ENCODE data around the gene CDH4. TPM values are rescaled to one million over a fixed set of nuclear protein-coding genes. Genes with fewer than 3 reads are reported as not detected.

The CDH4 gene
- total RNA-seq, 1 experiment from 2014 or later: 5.3 TPM

DNA sequence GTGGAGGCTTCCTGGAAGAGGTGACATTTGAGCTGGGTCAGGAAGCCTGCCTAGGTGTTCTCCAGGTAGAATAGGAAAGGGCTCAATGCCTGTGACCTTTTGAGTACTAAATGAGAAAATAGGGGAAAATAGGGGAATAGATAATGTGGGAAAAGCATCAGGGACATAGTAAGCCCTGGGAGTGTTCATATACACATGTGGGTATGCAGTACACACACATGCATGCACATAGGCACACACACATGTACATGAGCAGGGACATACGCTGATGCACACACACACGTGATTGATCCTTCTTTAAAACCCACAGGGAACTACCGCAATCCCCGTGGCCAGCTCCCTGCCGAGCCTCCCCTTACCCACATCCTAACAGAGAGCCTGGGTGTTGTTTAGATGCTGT lies 351.7 kb downstream of the CDH4 start (continued):
- no peak for TF ChIP-seq ZNF416 (CRISPR knock-in tag; IDR thresholded peaks at IDR 0.05)
- TF ChIP-seq RORB (CRISPR knock-in tag; IDR thresholded peaks at IDR 0.05): no peak
- no peak for TF ChIP-seq ETV6 (CRISPR knock-in tag; IDR thresholded peaks at IDR 0.05)
- TF ChIP-seq ELF4 (CRISPR knock-in tag; IDR thresholded peaks at IDR 0.05; ENCODE audit: low read depth): no peak
- no peak for TF ChIP-seq ZNF263 (CRISPR knock-in tag; IDR thresholded peaks at IDR 0.05; ENCODE audit: low read depth)

DNA sequence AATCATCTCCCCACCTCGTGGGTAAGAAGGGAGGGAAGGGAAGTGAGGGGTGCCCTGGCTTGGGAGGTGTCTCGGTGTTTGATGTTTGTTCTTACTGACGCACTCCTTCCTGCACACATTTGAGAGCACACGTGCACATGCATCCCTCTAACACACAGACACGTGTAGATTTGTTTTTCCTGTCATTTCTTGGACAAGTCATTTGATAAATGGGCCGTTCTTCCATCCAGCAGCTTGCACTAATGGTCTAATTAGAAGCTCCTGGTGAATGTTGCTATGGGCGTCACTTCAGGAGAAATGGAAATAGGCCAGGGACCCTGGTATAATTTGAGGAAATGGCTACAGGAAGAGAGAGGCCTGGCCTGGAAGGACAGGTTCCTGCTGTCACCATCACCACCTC lies 352.5 kb downstream of the CDH4 start:
- Mint-ChIP-seq H3K36me3 (peaks cover 3% of the 10 kb centered on the region), H3K27me3 (ENCODE audit: low read depth) (peaks cover 40% of the 10 kb centered on the region), H3K9me3 (peaks cover 16% of the 10 kb centered on the region), H3K27ac (no peak overlapping the region), H3K4me3 (no peak overlapping the region), H3K4me1 (no peaks in the 10 kb centered on the region)
- ChIA-PET POLR2A (no interaction called here), CTCF (no interaction called here)
- no peak for DNase-seq (ENCODE audit: low spot score)
- no peak for ATAC-seq
- TF ChIP-seq PRRX2 (CRISPR knock-in tag; IDR thresholded peaks at IDR 0.05): no peak
- TF ChIP-seq ZNF416 (CRISPR knock-in tag; IDR thresholded peaks at IDR 0.05): no peak
- no peak for TF ChIP-seq NR1H2 (CRISPR knock-in tag; IDR thresholded peaks at IDR 0.05)
- TF ChIP-seq, protein P1, sequence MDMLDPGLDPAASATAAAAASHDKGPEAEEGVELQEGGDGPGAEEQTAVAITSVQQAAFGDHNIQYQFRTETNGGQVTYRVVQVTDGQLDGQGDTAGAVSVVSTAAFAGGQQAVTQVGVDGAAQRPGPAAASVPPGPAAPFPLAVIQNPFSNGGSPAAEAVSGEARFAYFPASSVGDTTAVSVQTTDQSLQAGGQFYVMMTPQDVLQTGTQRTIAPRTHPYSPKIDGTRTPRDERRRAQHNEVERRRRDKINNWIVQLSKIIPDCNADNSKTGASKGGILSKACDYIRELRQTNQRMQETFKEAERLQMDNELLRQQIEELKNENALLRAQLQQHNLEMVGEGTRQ (CRISPR knock-in tag; IDR thresholded peaks at IDR 0.05): no peak
- TF ChIP-seq RELA (CRISPR knock-in tag; IDR thresholded peaks at IDR 0.05; ENCODE audit: borderline replicate concordance): no peak
- TF ChIP-seq, protein P2, sequence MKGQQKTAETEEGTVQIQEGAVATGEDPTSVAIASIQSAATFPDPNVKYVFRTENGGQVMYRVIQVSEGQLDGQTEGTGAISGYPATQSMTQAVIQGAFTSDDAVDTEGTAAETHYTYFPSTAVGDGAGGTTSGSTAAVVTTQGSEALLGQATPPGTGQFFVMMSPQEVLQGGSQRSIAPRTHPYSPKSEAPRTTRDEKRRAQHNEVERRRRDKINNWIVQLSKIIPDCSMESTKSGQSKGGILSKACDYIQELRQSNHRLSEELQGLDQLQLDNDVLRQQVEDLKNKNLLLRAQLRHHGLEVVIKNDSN (CRISPR knock-in tag; IDR thresholded peaks at IDR 0.05): no peak
- TF ChIP-seq ELF4 (CRISPR knock-in tag; IDR thresholded peaks at IDR 0.05; ENCODE audit: low read depth): no peak
- no peak for TF ChIP-seq ZNF423 (CRISPR knock-in tag; IDR thresholded peaks at IDR 0.05)
- TF ChIP-seq, protein P3, sequence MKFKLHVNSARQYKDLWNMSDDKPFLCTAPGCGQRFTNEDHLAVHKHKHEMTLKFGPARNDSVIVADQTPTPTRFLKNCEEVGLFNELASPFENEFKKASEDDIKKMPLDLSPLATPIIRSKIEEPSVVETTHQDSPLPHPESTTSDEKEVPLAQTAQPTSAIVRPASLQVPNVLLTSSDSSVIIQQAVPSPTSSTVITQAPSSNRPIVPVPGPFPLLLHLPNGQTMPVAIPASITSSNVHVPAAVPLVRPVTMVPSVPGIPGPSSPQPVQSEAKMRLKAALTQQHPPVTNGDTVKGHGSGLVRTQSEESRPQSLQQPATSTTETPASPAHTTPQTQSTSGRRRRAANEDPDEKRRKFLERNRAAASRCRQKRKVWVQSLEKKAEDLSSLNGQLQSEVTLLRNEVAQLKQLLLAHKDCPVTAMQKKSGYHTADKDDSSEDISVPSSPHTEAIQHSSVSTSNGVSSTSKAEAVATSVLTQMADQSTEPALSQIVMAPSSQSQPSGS (CRISPR knock-in tag; IDR thresholded peaks at IDR 0.05; ENCODE audit: borderline replicate concordance, low read depth): no peak
- TF ChIP-seq KAT7 (CRISPR knock-in tag; IDR thresholded peaks at IDR 0.05; ENCODE audit: borderline replicate concordance): no peak

DNA sequence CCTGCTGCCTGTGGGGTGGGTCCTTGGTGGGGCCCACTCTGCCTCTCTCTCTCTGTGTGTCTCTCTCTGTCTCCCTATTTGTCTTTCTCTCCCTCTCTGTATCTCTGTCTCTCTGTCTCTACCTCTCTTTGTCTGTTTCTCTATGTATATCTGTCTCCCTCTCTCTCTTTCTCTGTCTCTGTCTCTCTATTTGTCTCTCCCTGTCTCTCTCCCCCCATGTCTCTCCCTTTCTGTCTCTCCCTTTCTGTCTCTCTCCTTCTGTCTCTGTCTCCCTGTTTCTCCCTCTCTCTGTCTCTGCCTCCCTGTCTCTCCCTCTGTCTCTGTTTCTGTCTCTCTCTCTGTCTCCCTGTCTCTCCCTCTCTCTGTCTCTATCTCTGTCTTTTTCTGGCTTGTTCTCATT lies 353.2 kb downstream of the CDH4 start:
- Mint-ChIP-seq H3K36me3 (peaks cover 3% of the 10 kb centered on the region), H3K4me1 (no peaks in the 10 kb centered on the region), H3K4me3 (no peak overlapping the region), H3K9me3 (peaks cover 20% of the 10 kb centered on the region), H3K27ac (no peak overlapping the region), H3K27me3 (ENCODE audit: low read depth) (peaks cover 48% of the 10 kb centered on the region)
- POLR2A ChIA-PET: no interaction called here
- TF ChIP-seq ZNF138 (CRISPR knock-in tag; conservative IDR thresholded peaks at IDR 0.05): no peak
- TF ChIP-seq NFATC4 (CRISPR knock-in tag; IDR thresholded peaks at IDR 0.05): no peak
- no peak for TF ChIP-seq CREM (CRISPR knock-in tag; IDR thresholded peaks at IDR 0.05)
- no peak for TF ChIP-seq CREB1 (CRISPR knock-in tag; IDR thresholded peaks at IDR 0.05)
- ATAC-seq (no peak), DNase-seq (ENCODE audit: low spot score) (no peak)
- CTCF ChIA-PET: no interaction called here

DNA sequence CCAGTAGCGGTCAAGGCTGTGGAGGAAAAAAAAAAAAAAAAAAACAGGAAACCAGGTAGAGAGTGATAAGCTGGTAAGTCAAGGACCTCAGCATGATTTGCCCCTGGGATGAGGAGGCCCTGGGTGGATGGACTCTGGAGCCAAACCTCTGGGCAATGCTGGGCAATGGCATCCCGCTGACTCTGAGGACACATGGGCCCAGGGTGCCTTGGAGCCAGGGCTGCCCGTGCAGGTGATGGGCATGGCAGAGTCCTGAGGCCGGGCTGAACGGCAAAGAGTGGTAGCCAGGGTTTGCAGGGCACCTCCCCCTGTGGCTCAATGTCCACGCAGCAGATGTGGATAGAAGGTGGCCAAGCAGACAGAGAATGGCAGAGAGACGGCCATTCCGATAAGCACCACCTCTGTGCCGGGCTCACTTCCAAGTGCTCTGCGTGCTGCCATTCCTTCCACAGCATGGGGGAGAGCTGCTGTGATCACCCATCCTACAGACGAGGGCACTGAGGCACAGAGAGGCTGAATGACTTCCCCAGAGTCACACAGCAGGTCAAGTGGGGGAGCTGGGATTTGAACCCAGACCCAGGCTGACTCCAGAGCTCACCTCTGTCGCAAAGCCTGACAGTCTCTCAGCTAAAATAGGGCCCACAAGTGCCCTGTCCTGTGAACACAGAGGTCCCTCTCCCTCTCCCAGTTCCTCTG lies 353.9 kb downstream of the CDH4 start:
- Mint-ChIP-seq H3K9me3 (peaks cover 22% of the 10 kb centered on the region), H3K4me3 (no peak overlapping the region), H3K27ac (no peak overlapping the region), H3K4me1 (no peaks in the 10 kb centered on the region), H3K27me3 (ENCODE audit: low read depth) (peaks cover 52% of the 10 kb centered on the region), H3K36me3 (peaks cover 3% of the 10 kb centered on the region)
- CTCF ChIA-PET: no interaction called here
- DNase-seq (ENCODE audit: low spot score) (no peak), ATAC-seq (no peak)
- POLR2A ChIA-PET: no interaction called here
- TF ChIP-seq, protein P1 (CRISPR knock-in tag; IDR thresholded peaks at IDR 0.05): no peak
- TF ChIP-seq, protein P4, sequence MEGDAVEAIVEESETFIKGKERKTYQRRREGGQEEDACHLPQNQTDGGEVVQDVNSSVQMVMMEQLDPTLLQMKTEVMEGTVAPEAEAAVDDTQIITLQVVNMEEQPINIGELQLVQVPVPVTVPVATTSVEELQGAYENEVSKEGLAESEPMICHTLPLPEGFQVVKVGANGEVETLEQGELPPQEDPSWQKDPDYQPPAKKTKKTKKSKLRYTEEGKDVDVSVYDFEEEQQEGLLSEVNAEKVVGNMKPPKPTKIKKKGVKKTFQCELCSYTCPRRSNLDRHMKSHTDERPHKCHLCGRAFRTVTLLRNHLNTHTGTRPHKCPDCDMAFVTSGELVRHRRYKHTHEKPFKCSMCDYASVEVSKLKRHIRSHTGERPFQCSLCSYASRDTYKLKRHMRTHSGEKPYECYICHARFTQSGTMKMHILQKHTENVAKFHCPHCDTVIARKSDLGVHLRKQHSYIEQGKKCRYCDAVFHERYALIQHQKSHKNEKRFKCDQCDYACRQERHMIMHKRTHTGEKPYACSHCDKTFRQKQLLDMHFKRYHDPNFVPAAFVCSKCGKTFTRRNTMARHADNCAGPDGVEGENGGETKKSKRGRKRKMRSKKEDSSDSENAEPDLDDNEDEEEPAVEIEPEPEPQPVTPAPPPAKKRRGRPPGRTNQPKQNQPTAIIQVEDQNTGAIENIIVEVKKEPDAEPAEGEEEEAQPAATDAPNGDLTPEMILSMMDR (IDR thresholded peaks at IDR 0.05): no peak
- TF ChIP-seq SMAD4 (CRISPR knock-in tag; IDR thresholded peaks at IDR 0.05): no peak
- no peak for TF ChIP-seq NR1H2 (CRISPR knock-in tag; IDR thresholded peaks at IDR 0.05)
- TF ChIP-seq, protein P5, sequence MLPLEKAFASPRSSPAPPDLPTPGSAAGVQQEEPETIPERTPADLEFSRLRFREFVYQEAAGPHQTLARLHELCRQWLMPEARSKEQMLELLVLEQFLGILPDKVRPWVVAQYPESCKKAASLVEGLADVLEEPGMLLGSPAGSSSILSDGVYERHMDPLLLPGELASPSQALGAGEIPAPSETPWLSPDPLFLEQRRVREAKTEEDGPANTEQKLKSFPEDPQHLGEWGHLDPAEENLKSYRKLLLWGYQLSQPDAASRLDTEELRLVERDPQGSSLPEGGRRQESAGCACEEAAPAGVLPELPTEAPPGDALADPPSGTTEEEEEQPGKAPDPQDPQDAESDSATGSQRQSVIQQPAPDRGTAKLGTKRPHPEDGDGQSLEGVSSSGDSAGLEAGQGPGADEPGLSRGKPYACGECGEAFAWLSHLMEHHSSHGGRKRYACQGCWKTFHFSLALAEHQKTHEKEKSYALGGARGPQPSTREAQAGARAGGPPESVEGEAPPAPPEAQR (CRISPR knock-in tag; IDR thresholded peaks at IDR 0.05): no peak
- no peak for TF ChIP-seq KAT7 (CRISPR knock-in tag; IDR thresholded peaks at IDR 0.05; ENCODE audit: borderline replicate concordance)
- TF ChIP-seq, protein P2 (CRISPR knock-in tag; IDR thresholded peaks at IDR 0.05): no peak
